MCF 10A (cell line): Measurements from ENCODE around the gene ENPEP. TPM values are rescaled to one million over a fixed set of nuclear protein-coding genes. Genes with fewer than 3 reads are reported as not detected.

Experiments
- BruUV-seq: library from RNA; stranded (reverse); fragments of 400-500 nt; replicated peaks from 2 replicates; lab custom pipeline; 2021; lab: Mats Ljungman, UMichigan
- CTCF ChIA-PET: fragments of 300-600 bp; sonication (Branson Sonifier 250); formaldehyde crosslinking; extraction: SDS; loops from one replicate; lab custom pipeline; 2021; ENCODE audit warnings: antibody characterized with exemption, inconsistent platforms; lab: Yijun Ruan, JAX
- POLR2A ChIA-PET: fragments of 300-600, 350-650 bp; sonication (Branson Sonifier 250); formaldehyde crosslinking; extraction: SDS; loops from one replicate; lab custom pipeline; 2020; ENCODE audit warnings: antibody characterized with exemption, inconsistent platforms; lab: Yijun Ruan, JAX
- DNase-seq: peaks from one replicate; pipeline ENCODE4 v3.0.0-alpha.2; 2018; ENCODE audit not compliant: unreplicated experiment
- H3K27ac Mint-ChIP-seq: one replicate; pipeline ENCODE4 v1.8.0; 2022; ENCODE audit warnings: mild to moderate bottlenecking, low read depth, mixed read lengths; ENCODE audit not compliant: unreplicated experiment
- H3K27me3 Mint-ChIP-seq: one replicate; pipeline ENCODE4 v1.8.0; 2022; ENCODE audit warnings: mixed read lengths; ENCODE audit not compliant: insufficient read depth, unreplicated experiment
- H3K36me3 Mint-ChIP-seq: one replicate; pipeline ENCODE4 v1.8.0; 2022; ENCODE audit warnings: mild to moderate bottlenecking, moderate library complexity, mixed read lengths; ENCODE audit not compliant: insufficient read depth, unreplicated experiment
- H3K4me1 Mint-ChIP-seq: one replicate; pipeline ENCODE4 v1.8.0; 2022; ENCODE audit warnings: mixed read lengths; ENCODE audit not compliant: insufficient read depth, unreplicated experiment
- H3K4me3 Mint-ChIP-seq: one replicate; pipeline ENCODE4 v1.8.0; 2022; ENCODE audit warnings: mild to moderate bottlenecking, moderate library complexity, mixed read lengths; ENCODE audit not compliant: unreplicated experiment
- H3K9me3 Mint-ChIP-seq: one replicate; pipeline ENCODE4 v1.8.0; 2022; ENCODE audit warnings: mixed read lengths; ENCODE audit not compliant: unreplicated experiment
- CTCF ChIP-seq: fragments of 200-600 bp; IDR thresholded peaks from one replicate; pipeline ENCODE4 v1.8.0; 2022; ENCODE audit warnings: antibody characterized with exemption, mild to moderate bottlenecking; ENCODE audit not compliant: unreplicated experiment
- intact Hi-C: fragments of 100-400 bp; cut with micrococcal nuclease; formaldehyde crosslinking; loops from 2 replicates; pipeline ENCODE4 v1.14.1; 2022
- total RNA-seq: library from RNA; stranded (reverse); gene quantifications from 2 replicates; pipeline ENCODE4 v1.2.3, GENCODE V29; 2022

Gene ENPEP
- total RNA-seq, 1 experiment from 2014 or later: not detected

- no peaks in the 10 kb centered on the region for H3K4me1 Mint-ChIP-seq
- intact Hi-C loops: loop anchor here (1.0 kb wide), 2 partner anchors 506 to 512 kb away; no protein-coding TSS in a partner anchor
- no peaks in the 10 kb centered on the region for H3K27me3 Mint-ChIP-seq
- TF ChIP-seq CTCF: peak; percentile 84
- H3K27ac Mint-ChIP-seq: no peak overlapping the region
- CTCF ChIA-PET: interaction anchor here (0.6 to 17.4 kb wide), 42 partner anchors 7 to 1162 kb away, joined by 3 to 744 read pairs (median 4); partner anchors contain the start of gene ELOVL6
- no peak overlapping the region for H3K4me3 Mint-ChIP-seq
- no peaks in the 10 kb centered on the region for H3K36me3 Mint-ChIP-seq
- DNase-seq: peak; percentile 68
- POLR2A ChIA-PET: interaction anchor here (0.9 kb wide), 1 partner anchor 314 kb away, joined by 3 read pairs; no protein-coding TSS in a partner anchor
- no peaks in the 10 kb centered on the region for H3K9me3 Mint-ChIP-seq
- BruUV-seq: no TSS peak
These were observed 35.1 kb downstream of the ENPEP start for GRCh38 chr4:110510955-110511544.

- CTCF ChIA-PET: interaction anchor here (0.6 to 17.4 kb wide), 9 partner anchors 74 to 1080 kb away, joined by 3 to 744 read pairs (median 5); no protein-coding TSS in a partner anchor
- POLR2A ChIA-PET: interaction anchor here (1.3 to 1.4 kb wide), 2 partner anchors 314 to 507 kb away, joined by 4 to 5 read pairs; partner anchors contain the start of gene ELOVL6
- TF ChIP-seq CTCF: no peak
- Mint-ChIP-seq H3K27me3 (no peaks in the 10 kb centered on the region), H3K9me3 (no peaks in the 10 kb centered on the region), H3K36me3 (no peaks in the 10 kb centered on the region), H3K4me1 (no peaks in the 10 kb centered on the region), H3K4me3 (no peak overlapping the region), H3K27ac (no peak overlapping the region)
- no TSS peak for BruUV-seq
- DNase-seq: no peak
- intact Hi-C loops: no loop called here
These were observed 36.9 kb downstream of the ENPEP start for GRCh38 chr4:110512901-110513300.

GRCh38 chr4:110514889-110515479 lies 39.0 kb downstream of the ENPEP start:
- ChIA-PET POLR2A (interaction anchor here (0.7 kb wide), 1 partner anchor 316 kb away, joined by 3 read pairs; no protein-coding TSS in a partner anchor), CTCF (interaction anchor here (0.7 to 17.4 kb wide), 12 partner anchors 17 to 513 kb away, joined by 3 to 744 read pairs (median 8); no protein-coding TSS in a partner anchor)
- Mint-ChIP-seq H3K4me3 (no peak overlapping the region), H3K9me3 (no peaks in the 10 kb centered on the region), H3K36me3 (no peaks in the 10 kb centered on the region), H3K27ac (no peak overlapping the region), H3K4me1 (no peaks in the 10 kb centered on the region), H3K27me3 (no peaks in the 10 kb centered on the region)
- intact Hi-C loops: loop anchor here (1.0 to 5.0 kb wide), 2 partner anchors 510 to 1117 kb away; no protein-coding TSS in a partner anchor
- BruUV-seq: no TSS peak
- peak; percentile 54 for DNase-seq
- peak; percentile 46 for TF ChIP-seq CTCF

- no peak for TF ChIP-seq CTCF
- Mint-ChIP-seq H3K27me3 (no peaks in the 10 kb centered on the region), H3K9me3 (no peaks in the 10 kb centered on the region), H3K36me3 (no peaks in the 10 kb centered on the region), H3K4me3 (peak overlapping the region; percentile 80), H3K27ac (peak overlapping the region; percentile 75), H3K4me1 (no peaks in the 10 kb centered on the region)
- DNase-seq: peak; percentile 47
- intact Hi-C loops: loop anchor here (1.0 to 5.0 kb wide), 4 partner anchors 71 to 1117 kb away; no protein-coding TSS in a partner anchor
- POLR2A ChIA-PET: interaction anchor here (0.6 to 1.4 kb wide), 6 partner anchors 18 to 510 kb away, joined by 3 to 4 read pairs (median 3); no protein-coding TSS in a partner anchor
- BruUV-seq: no TSS peak
- CTCF ChIA-PET: interaction anchor here (0.6 to 17.4 kb wide), 20 partner anchors 8 to 1209 kb away, joined by 3 to 744 read pairs (median 4); no protein-coding TSS in a partner anchor
These were observed 39.7 kb downstream of the ENPEP start for GRCh38 chr4:110515676-110516075.
